H1 (cell line): Measurements from ENCODE around the gene GCAT. TPM values are rescaled to one million over a fixed set of nuclear protein-coding genes. Genes with fewer than 3 reads are reported as not detected.
A peak's percentile ranks its signal among the peaks of the same experiment; 100 is the strongest.

Experiments used
- ATF2 ChIP-seq: IDR thresholded peaks from 2 replicates; pipeline ENCODE4 v1.6.1; 2012; ENCODE audit warnings: low read length, inconsistent platforms
- CREB1 ChIP-seq: IDR thresholded peaks from 2 replicates; pipeline ENCODE4 v1.6.1; 2012; ENCODE audit warnings: inconsistent platforms
- MAFK ChIP-seq: IDR thresholded peaks from 2 replicates; pipeline ENCODE4 v1.6.1; 2012; ENCODE audit warnings: low read depth, mild to moderate bottlenecking, improper control_type of control experiment, low read length
- SIX5 ChIP-seq: IDR thresholded peaks from 2 replicates; pipeline ENCODE4 v1.6.1; 2011; ENCODE audit warnings: mild to moderate bottlenecking, low read depth, low read length
- SP1 ChIP-seq: IDR thresholded peaks from 2 replicates; pipeline ENCODE4 v1.6.1; 2011; ENCODE audit warnings: low read depth, low read length
- SUZ12 ChIP-seq: fragments of 200-600 bp; sonication (generic); IDR thresholded peaks from 2 replicates; pipeline ENCODE4 v1.6.1; 2012; ENCODE audit warnings: mild to moderate bottlenecking, inconsistent platforms, low read length, moderate library complexity, mixed read lengths
- TAF1 ChIP-seq: IDR thresholded peaks from 2 replicates; pipeline ENCODE4 v1.6.1; 2011; ENCODE audit warnings: mild to moderate bottlenecking, low read depth, low read length
- polyA plus RNA-seq, 7 experiments: library from polyadenylated mRNA; depleted of rRNA in 3 of 7; stranded (reverse) in 5 of 7; unstranded in 2 of 7; fragments of >200 nt in 5 of 7; fragments of 200-250 nt in 2 of 7; gene quantifications; 1 replicate in 5 of 7; 2 replicates in 1 of 7; 4 replicates in 1 of 7; pipeline versions ENCODE4 v1.2.1 to v1.2.3, GENCODE V29; 2011 to 2013; ENCODE audit warnings: missing spikeins in 2 of 7, mixed read lengths in 2 of 7
- total RNA-seq: library from RNA; stranded (reverse); fragmentation: NEBNext Ultra II Directional; extraction: Animal tissue kit (Norgen Biotek cat#: 25700); gene quantifications from 2 replicates; pipeline ENCODE4 v1.2.1, GENCODE V29; 2021
- TF ChIP-seq, protein P1 (sequence below): IDR thresholded peaks from 2 replicates; pipeline ENCODE4 v1.6.1; 2011; ENCODE audit warnings: low read length, improper control_type of control experiment

The GCAT gene
- total and polyA plus RNA-seq, 2 of the 8 experiments (the other 6 are each of a cell fraction or from before 2014, with no cell fraction given) = 24.3 to 47.5 TPM

DNA sequence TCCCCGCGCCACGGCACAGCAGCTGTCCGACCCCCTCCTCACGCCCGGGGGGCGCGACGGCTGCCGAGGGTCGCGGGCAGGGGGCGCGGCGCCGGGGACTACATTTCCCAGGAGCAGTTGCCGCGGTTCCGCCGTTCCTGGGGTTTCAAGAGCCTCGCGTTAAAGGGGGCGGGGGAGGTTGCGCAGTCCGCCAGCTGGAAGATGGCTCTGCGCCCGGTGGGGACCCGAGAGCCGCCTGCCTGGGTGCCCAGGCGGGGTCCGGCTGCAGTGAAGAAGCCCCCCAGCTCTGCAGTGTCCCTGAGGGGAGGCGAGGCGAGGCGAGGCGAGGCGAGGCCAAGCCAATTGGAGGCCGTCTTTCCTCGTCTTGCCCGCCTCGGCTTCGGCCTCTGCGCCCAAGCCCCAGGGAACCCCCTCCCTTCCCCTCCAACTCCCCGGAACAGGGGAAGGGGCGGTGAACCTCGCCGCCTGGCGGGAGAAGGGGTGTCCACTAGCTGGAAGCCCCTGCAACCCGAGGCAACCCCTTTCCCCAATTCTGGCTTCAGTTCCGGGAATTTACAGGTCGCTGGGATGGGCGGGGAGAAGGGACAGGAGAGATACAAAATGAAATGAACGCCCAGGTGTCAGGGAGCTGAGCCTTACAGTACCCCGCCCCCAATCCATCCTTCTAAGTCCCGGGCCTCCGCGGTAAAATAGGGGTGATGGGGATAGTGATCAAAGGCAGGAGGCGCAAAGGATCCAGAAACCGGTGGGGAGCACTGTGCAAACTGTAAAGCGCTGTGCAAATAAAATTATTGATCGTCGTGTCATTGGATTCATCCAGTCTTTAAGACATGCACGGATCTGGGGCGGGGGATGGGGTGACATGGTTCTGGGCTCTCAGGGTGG, 5.2 kb upstream of the GCAT start (continued):
- TF ChIP-seq CREB1 = peak; percentile 17; the same call in 1 of the 2 replicates
- no peak for TF ChIP-seq ATF2
- TF ChIP-seq SIX5 = peak; percentile 22; the same call in 1 of the 2 replicates
- 0 out of 2 replicates have a peak, but pooled peaks have one; percentile 8 for TF ChIP-seq TAF1
- no peak for TF ChIP-seq MAFK
- no peak for TF ChIP-seq SP1
- TF ChIP-seq, protein P1, sequence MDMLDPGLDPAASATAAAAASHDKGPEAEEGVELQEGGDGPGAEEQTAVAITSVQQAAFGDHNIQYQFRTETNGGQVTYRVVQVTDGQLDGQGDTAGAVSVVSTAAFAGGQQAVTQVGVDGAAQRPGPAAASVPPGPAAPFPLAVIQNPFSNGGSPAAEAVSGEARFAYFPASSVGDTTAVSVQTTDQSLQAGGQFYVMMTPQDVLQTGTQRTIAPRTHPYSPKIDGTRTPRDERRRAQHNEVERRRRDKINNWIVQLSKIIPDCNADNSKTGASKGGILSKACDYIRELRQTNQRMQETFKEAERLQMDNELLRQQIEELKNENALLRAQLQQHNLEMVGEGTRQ = no peak
- TF ChIP-seq SUZ12 = 0 out of 2 replicates have a peak, but pooled peaks have one; percentile 15
